ENCODE measurements around the gene CAMSAP1. TPM values are rescaled to one million over a fixed set of nuclear protein-coding genes. Genes with fewer than 3 reads are reported as not detected.

Gene CAMSAP1
- polyA plus RNA-seq, 5 donors = 20.5 to 24.1 (median 22.7) TPM

- DNase-seq = no peak
Observed at GRCh38 chr9:135839516-135839915, 67.8 kb downstream of the CAMSAP1 start.

DNA sequence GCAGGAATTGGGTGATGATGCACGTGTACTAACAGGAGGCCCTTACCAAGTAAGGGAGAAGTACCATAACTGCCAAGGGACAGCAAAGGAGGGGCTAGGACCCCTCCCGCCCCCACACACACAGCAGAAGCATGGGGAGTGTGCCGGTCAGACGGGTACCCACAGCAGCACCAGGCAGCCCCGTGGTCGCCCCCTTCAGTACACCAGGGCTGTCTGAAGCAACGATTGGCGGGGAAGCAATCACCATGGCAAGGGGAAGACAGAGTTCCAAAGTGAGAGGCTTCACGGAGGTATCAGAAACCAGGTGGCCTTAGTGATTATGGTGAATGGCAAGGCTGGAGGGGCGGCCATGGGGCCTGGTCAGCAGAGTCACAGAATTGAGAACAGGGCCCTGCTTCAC lies 72.2 kb downstream of the CAMSAP1 start:
- no peak for DNase-seq

GRCh38 chr9:135833864-135834263 lies 73.5 kb downstream of the CAMSAP1 start:
- DNase-seq = no peak

DNA sequence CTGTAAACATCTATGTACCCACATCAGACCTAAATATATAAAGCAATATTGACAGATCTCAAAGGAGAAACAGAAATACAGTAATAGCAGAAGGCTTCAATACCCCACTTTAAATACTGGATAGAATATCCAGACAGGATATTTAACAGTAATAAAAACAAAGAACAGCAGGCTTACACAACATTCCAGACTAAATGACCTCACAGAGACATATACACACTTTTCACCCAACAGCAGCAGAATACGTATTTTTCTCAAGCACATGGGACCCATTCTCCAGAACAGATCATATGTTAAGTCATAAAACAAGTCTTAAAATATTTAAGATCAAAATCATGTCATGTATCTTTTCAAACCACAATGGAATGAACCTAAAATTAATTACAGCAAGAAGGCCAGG lies 76.8 kb downstream of the CAMSAP1 start:
- DNase-seq = no peak

DNA sequence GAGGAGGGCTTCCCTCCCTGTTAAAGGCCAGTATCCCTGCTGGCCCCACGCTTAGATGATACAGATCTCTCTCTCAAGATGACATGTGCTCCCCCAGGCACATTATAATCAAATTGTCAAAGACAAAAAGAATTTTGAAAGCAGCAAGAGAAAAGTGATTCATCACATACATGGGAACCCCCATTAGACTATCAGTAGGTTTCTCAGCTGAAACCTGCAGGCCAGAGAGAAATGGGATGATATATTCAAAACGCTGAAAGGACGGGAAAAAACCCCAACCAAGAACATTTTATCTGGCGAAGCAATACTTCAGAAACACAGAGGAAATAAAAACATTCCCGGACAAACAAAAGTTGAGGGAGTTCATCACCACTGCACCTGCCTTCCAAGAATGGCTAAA lies 78.7 kb downstream of the CAMSAP1 start:
- no peak for DNase-seq

DNA sequence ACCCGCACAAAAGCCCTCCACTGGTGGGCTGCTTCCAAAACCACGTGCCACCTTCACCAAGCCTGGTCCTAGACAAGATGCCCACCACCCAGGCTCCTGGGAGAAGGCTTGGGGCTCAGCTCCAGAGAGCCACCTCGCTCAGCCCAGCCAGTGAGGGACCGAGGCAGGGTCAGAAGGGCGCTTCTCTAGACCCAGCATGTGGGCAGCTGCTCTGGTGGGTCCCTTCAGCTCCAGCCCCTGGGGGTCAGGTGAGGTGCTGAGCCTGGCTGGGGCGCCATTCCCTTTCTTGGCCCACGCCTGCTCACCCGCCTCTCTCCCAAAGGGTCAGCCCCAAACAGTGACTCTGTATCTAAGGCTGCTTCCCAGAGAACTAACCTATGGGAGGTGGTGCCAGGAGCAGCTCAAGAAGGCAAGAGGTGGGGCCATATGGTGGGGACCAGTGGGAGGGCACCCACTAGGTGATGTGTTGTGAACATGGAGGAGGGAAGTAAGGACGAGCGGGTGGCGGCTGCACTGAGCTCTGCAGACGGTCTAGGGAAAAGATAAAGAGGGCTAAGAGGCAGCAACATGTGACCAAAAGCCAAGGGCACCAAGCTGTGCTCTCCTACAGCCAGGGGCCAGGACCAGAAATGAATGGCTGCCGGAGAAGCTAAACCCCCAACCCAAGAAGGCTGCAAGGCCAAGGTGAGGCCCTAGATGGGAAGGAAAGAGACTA lies 79.3 kb downstream of the CAMSAP1 start:
- no peak for DNase-seq

DNA sequence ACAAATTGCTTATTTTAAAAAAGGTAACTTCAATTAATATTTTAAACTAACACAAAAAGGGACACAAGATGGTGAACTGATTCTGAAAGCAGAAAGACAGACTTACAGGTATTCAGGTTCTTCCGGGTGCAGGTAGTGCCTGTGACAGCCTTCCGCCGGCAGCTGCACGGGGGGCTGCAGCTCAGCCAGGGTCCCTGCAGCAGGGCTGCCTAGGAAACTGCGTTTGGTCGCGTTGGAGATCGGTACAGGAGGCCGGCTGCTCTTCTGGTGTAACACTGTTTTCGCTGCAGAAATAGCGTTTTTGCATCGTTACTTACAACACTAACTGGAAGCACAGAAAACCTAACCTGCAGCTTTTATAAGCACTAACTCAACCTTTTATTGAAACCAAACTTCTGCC lies 80.0 kb downstream of the CAMSAP1 start:
- no peak for DNase-seq

DNA sequence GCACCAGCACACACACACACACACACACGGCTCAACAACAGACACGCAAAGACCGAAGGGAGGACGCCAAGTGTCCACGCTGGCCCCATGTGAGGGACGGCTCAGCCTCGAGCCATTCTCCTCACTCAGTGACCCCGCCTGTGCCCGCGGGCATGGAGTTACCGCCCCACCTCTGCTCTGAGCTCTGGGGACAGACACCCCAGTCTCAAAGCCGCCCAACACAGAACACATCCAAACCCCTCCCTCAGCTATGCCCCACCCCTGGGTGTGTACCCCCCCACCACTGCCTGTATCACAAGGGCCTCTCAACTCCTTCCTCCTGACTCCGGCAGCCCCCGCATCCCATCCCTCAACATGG lies 81.2 kb downstream of the CAMSAP1 start:
- DNase-seq = no peak

- no peak for DNase-seq
Observed at GRCh38 chr9:135825435-135826187, 81.7 kb downstream of the CAMSAP1 start.

DNA sequence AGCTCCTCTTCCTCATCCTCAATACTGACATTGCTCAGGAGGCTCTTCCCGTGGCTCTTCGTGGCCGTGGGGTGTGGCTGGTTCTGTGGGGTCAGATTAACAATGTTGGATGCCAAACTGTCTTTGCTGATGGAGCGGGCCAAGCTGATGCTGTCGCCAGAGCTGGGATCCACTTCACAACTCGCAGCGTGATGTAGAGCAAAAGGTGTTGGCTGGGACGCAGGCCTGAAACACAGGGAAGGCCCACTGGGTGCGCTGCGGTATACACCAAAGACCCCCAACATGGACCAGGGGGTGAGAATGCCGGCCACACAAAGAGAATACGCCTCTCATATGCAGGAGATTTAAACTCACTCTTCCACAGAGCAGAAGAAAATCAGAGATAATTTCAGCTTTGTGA lies 84.3 kb downstream of the CAMSAP1 start:
- DNase-seq = no peak

DNA sequence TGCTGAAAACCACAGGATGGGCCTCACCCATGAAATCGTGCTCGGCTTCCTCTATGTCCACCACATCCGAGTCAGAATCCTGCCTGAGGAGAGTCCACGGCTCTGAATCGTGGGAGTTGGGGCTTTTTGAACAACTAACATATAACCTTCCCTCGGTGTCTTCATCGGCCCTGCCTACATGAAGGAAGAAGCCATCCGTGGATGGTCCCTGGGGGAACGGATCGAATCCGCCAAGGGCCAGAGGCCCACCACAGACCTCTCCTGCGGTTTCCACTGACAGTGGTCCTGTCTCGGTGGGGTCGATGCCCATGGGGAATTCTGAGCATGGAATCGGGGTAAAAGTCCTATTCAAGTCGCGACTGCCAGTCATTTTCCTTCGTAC lies 85.0 kb downstream of the CAMSAP1 start:
- no peak for DNase-seq

DNA sequence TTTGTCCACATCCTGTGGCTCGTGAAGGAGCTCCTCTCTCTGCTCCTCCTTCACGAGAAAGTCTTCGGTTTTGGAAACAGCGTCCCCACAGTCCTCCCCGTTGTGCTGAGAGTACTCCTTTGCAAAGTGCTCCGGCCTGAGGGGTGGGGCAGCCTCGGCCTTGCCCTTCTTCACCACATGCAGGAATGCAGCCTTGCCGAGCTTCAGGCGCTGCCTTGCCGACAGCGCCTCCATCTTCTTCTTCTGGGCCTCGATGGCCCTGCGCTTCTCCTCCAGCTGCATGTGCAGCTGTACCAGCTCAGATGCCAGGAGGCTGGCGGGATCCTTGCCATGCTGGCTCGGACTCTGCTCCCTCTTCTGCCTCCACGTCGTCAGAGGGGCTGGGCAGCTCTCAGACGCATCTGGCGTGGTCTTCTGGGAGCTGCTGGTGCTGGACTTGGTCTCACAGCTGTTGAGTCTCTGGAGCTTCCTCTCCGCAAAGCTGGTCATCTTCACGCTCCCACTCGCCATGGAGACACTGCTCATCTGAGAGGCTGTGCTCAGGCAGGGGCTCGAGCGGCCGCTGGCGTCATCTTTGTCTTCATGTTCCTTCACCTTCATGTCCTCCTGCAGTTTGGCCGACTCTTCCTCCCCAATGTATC lies 85.5 kb downstream of the CAMSAP1 start:
- DNase-seq = no peak

DNA sequence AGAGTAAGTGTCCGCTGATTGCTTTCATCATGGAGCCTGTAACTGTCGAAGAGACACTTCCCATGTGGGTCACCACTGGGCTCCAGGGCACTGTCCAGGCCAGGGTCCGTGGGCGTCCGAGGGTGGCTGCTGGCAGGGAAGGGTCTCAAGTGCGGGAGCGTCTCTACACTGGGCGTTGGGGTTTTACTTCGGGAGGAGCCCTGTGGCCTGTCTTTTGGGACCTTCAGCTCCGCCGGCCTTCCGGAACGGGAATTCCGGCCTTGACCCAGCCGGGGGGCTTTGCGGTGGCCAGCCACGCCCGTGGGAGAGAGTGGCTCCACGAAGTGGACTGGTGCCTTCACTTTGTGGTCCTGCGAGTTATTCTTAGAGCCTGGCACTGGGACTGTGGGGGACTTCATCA lies 86.2 kb downstream of the CAMSAP1 start:
- DNase-seq = no peak

GRCh38 chr9:135820661-135821060 lies 86.7 kb downstream of the CAMSAP1 start:
- no peak for DNase-seq

GRCh38 chr9:135819905-135820304 lies 87.4 kb downstream of the CAMSAP1 start:
- no peak for DNase-seq

DNA sequence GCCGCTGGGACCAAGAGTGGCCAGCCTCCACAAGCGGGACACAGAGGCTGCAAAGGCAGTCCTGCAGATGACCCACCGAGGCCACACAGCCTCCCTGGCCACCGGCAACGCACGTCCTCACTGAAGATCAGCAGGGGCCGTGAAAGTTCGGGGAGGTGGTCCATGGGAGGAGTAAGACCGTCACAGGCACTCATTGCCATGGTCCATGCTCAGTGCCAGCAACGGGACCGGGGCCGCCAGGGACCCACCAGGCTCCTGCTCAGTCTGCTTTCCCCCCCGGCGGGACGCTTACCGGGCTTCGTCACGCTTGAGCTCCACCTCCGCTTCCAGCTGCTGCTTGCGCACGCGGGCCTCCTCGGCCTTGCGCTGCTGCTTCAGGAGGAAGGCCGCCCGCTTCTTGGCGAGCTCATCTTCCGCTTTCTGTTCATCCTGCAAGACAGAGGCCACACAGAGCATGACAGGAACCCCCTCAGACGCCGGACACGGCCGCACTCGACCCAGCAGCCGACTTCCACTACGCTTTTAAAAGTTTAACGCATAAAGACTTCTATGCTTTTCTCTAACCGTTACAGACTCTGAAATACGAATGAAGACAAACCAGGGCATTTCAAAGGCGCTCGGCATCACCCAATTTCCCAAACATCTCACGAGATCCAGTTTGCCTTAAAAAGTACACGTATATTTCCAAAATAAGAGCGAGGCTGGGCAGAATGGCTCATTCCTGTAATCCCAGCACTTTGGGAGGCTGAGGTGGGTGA lies 88.4 kb downstream of the CAMSAP1 start:
- DNase-seq = no peak

DNA sequence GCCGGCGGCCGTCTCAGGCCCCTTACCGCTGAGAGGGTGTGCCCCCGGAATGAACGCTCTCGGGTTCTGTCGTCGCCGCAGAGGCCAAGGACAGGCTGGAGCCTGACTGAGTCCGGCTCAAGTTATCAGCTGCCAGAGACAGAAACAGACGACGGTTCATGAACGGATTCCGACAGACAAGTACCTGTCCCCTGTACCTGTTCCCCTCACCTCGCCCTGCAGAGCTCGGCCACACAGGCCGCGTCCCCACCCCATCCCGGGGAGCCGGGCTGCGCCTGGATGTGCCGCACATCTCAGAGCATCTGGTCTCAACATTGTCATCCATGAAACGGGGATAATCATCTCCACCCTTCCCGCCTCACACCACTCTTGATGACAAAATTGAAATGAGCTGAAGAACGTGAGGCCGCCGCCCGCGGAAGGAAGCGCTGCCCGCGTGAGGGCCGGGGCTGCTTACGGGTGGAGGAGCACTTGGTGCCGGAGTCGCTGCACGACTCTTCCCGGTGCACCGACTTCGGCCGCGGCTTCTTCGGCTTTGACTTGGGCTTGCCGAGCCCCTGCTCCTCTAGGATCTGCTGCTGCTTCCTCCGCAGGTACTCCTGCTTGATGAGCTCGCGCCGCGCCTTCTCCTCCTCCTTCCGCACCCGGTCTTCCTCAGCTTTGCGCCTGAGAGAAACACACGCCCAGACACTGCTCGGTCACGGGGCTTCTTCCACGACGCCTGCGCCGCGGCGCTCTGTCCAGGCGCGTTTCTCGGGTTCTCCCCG lies 89.2 kb downstream of the CAMSAP1 start:
- DNase-seq = no peak

DNA sequence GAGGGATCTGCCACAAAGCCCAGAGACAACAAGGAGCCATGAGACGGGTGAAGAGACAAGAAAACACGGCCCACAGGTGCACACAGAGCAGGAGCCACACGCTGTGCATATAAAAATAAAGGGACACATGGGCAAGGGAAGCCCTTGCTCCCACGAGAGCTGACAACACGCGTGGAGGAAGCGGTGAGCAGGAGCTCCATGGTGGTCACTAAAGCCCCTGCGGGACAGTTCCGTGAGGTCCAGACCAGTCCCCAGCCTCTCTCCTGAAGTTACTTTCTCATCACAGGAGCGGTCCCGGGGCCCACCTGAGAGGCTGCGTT lies 90.7 kb downstream of the CAMSAP1 start:
- DNase-seq = no peak

DNA sequence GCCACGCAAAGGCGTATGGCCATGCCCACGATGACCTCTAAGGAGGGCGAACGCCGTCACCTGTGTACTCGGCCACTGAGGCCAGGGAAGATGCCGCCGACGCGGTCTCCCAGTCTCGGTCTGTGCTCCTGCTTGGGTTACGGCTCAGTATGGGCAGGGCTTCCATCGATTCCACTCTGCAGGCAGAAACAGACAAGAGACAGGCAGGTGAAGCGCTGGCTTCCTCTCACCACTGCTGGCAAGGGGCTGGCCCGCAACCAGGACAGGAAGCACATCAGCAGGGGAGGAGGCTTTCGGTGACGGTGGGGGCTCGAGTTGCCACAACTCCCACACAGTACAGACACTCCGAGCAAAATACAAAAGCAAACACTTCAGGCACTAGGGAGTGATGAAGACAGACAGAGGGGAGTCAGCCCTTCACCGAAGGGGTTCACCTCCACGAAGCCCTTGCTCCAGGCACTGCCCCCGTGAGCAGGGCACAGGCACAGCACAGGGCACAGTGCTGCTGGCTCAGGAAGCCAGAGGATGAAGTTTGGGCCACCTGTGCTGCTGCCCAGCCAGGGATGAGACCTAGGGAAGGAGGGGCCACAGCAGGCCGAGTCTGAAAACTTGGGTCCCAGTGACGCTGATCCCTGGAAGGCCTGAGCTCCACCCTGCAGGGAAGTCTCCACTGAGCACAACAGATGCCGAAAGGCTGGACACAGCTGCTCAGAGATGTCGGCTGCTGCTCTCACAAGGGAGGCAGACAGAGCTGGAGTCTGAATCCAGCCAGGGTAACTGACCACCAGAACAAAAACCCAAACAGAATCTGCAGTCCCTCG lies 91.3 kb downstream of the CAMSAP1 start:
- no peak for DNase-seq

DNA sequence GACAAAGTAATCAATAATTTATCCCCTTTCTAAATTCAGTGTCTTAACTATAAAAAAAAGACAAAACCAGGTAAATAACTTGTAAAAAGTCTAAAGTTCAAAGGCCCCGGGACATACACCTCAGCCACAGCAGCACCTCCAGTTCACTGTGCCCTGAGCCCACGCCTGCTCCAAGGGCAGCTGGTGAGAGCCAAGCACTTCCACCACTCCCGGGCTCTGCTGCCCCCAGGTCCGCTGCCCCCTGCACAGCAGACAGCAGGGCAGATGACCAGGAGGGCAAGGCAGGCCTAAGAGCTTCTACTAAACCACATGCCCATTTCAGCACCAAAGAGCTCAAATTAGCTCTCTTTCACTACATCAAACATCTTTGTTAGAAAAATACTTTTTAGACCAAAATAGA lies 91.9 kb downstream of the CAMSAP1 start:
- DNase-seq = no peak

Data from right lung (tissue), 5 donors.